Uterus (tissue), 2 donors: ENCODE measurements around the gene ANAPC16.

Source experiments
- POLR2A ChIP-seq, 2 donors: fragments of 450-650 bp; IDR thresholded peaks; one replicate each; pipeline ENCODE4 v1.6.1; 2016; ENCODE audit warnings: antibody characterized with exemption in 2 of 2, mild to moderate bottlenecking in 1 of 2, moderate library complexity in 1 of 2
- TF ChIP-seq, protein P1 (sequence below), 4 experiments: fragments of 200-600 bp in 2 of 4; fragments of 450-650 bp in 2 of 4; sonication (generic) in 2 of 4; IDR thresholded peaks; one replicate each; pipeline ENCODE4 v1.5.1; 2016 to 2019; ENCODE audit warnings: antibody characterized with exemption in 4 of 4, mild to moderate bottlenecking in 2 of 4, moderate library complexity in 1 of 4

- TF ChIP-seq, protein P1, sequence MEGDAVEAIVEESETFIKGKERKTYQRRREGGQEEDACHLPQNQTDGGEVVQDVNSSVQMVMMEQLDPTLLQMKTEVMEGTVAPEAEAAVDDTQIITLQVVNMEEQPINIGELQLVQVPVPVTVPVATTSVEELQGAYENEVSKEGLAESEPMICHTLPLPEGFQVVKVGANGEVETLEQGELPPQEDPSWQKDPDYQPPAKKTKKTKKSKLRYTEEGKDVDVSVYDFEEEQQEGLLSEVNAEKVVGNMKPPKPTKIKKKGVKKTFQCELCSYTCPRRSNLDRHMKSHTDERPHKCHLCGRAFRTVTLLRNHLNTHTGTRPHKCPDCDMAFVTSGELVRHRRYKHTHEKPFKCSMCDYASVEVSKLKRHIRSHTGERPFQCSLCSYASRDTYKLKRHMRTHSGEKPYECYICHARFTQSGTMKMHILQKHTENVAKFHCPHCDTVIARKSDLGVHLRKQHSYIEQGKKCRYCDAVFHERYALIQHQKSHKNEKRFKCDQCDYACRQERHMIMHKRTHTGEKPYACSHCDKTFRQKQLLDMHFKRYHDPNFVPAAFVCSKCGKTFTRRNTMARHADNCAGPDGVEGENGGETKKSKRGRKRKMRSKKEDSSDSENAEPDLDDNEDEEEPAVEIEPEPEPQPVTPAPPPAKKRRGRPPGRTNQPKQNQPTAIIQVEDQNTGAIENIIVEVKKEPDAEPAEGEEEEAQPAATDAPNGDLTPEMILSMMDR (IDR thresholded peaks at IDR 0.05), result no peak
- no peak for TF ChIP-seq POLR2A (IDR thresholded peaks at IDR 0.05)
Measured at GRCh38 chr10:72260239-72260975, 44.6 kb downstream of the ANAPC16 start.
